ENCODE data around the gene MDM2. TPM values are rescaled to one million over a fixed set of nuclear protein-coding genes. Genes with fewer than 3 reads are reported as not detected.

MDM2 gene
- total RNA-seq, 1 donor from 2014 or later, result 36.0 TPM

DNA sequence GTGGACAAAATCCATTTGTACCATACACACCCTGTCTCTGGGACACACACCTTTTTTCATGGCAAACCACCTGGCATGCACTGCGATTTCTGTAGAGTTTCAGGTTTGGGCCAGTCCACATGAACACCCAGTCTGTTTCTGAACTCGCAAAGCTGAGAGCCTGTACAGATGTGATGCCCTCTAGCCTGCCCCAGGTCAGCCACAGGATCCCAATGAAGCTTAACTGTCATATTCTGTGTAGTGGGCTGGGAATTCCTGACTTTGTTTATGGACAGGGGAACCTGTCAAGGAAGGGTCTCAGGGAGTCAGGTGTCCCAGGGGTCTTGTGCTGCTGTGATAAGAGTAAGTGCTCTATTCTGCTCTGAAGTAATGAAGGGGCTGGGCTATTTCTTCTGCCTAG lies 85.2 kb downstream of the MDM2 start:
- no peaks in the 10 kb centered on the region for H3K9me3 ChIP-seq (replicated peaks)
- no peak for DNase-seq
- intact Hi-C loops (cut with micrococcal nuclease), result no loop called here

DNA sequence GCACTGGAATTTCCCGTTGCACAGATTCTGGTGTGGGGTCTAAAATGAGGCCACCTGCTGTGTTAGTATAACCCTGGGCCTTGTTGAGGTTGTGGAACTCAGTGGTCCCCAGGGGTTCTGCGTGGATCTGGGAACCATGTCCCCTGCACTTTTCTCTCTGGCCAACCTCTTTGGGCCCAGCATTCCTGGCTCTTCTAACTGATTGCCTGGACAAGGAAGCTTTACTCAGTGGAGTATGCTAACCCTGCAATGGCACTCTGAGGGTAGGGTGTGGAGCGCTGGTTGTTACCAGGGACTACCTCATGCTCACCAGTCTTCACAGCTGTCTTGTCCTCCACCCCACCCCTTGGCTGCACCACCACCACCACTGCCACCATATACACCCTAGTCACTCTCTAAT lies 85.8 kb downstream of the MDM2 start:
- DNase-seq, result no peak
- TF ChIP-seq, protein P1, sequence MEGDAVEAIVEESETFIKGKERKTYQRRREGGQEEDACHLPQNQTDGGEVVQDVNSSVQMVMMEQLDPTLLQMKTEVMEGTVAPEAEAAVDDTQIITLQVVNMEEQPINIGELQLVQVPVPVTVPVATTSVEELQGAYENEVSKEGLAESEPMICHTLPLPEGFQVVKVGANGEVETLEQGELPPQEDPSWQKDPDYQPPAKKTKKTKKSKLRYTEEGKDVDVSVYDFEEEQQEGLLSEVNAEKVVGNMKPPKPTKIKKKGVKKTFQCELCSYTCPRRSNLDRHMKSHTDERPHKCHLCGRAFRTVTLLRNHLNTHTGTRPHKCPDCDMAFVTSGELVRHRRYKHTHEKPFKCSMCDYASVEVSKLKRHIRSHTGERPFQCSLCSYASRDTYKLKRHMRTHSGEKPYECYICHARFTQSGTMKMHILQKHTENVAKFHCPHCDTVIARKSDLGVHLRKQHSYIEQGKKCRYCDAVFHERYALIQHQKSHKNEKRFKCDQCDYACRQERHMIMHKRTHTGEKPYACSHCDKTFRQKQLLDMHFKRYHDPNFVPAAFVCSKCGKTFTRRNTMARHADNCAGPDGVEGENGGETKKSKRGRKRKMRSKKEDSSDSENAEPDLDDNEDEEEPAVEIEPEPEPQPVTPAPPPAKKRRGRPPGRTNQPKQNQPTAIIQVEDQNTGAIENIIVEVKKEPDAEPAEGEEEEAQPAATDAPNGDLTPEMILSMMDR (IDR thresholded peaks at IDR 0.05; ENCODE audit: borderline replicate concordance), result no peak
- no peaks in the 10 kb centered on the region for H3K36me3 ChIP-seq
- no peaks in the 10 kb centered on the region for H3K4me1 ChIP-seq
- no peak overlapping the region for H3K4me3 ChIP-seq
- intact Hi-C loops (cut with micrococcal nuclease), result no loop called here
- peak overlapping the region; percentile 48 for H3K27ac ChIP-seq (replicated peaks)
- no peaks in the 10 kb centered on the region for H3K27me3 ChIP-seq (ENCODE audit: low read depth)
- no peaks in the 10 kb centered on the region for H3K9me3 ChIP-seq (replicated peaks)

More for the DNA sequence above, 85.2 kb downstream of the MDM2 start:
- TF ChIP-seq, protein P1 (IDR thresholded peaks at IDR 0.05; ENCODE audit: borderline replicate concordance), result no peak
- Histone ChIP-seq H3K27ac (replicated peaks) (peak overlapping the region; percentile 48), H3K27me3 (ENCODE audit: low read depth) (no peaks in the 10 kb centered on the region), H3K4me1 (no peaks in the 10 kb centered on the region), H3K36me3 (no peaks in the 10 kb centered on the region), H3K4me3 (no peak overlapping the region)

DNA sequence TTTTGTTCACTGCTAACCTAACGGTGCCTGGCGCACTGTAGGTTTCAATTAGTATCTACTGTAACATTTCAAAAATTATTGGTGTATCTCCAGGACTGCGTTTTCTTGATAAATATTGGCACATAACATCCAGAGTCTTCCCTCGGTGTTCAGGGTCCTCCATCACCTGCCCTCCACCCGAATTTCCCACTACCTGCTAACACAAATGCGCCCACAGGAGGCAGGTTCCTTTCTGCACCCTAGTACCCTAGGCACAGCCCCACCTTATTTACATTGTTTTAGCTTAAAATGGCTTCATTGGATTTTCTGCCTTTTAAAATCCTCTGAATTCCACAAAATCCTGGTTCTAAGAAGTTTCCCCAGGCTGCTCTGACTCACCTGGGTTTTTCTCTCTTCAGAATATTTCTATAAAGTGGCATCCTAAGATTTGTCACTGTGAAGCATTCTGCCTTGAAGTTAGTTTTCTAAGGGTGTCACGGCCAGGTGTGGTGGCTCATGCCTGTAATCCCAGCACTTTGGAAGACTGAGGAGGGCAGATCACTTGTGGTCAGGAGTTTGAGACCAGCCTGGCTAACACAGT lies 86.4 kb downstream of the MDM2 start:
- intact Hi-C loops (cut with micrococcal nuclease), result no loop called here
- Histone ChIP-seq H3K4me1 (no peaks in the 10 kb centered on the region), H3K9me3 (replicated peaks) (no peaks in the 10 kb centered on the region), H3K4me3 (no peak overlapping the region), H3K27ac (replicated peaks) (peak overlapping the region; percentile 48), H3K27me3 (ENCODE audit: low read depth) (no peaks in the 10 kb centered on the region), H3K36me3 (no peaks in the 10 kb centered on the region)
- DNase-seq, result no peak
- TF ChIP-seq, protein P1 (IDR thresholded peaks at IDR 0.05; ENCODE audit: borderline replicate concordance), result no peak

DNA sequence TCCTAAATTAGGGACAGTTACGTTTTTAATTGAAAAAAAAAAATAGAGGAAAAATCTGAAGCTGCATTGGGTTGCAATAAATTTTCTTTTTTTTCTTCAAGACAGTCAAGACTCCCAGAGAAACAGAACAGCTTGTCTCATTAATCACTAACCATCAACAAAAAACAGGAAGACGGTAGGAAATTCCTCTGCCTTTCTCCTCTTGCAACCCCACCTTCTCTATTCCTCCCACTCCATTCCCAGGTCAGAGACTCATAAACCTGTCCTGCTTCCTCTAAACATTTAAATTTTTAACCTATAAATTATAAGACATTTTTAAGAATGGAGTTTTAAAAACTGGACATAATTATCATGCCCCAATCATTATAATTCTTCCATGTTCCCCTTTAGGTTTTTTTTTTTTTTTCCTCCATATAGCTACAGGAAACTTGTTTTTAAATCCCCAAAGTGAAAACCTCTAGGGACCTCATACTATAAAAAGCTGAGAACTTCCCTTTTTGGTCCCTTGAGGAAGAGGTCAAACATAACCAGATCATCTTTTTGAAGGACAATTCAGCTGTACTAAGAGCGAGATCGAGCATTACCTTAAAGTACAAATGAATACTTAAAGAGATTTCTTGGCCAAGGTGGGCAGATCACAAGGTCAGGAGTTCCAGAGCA lies 89.0 kb downstream of the MDM2 start:
- Histone ChIP-seq H3K4me1 (no peaks in the 10 kb centered on the region), H3K4me3 (no peak overlapping the region), H3K27ac (replicated peaks) (peak overlapping the region; percentile 64), H3K27me3 (ENCODE audit: low read depth) (no peaks in the 10 kb centered on the region), H3K9me3 (replicated peaks) (no peaks in the 10 kb centered on the region), H3K36me3 (no peaks in the 10 kb centered on the region)
- intact Hi-C loops (cut with micrococcal nuclease), result no loop called here
- TF ChIP-seq, protein P1 (IDR thresholded peaks at IDR 0.05; ENCODE audit: borderline replicate concordance), result no peak
- no peak for DNase-seq

DNA sequence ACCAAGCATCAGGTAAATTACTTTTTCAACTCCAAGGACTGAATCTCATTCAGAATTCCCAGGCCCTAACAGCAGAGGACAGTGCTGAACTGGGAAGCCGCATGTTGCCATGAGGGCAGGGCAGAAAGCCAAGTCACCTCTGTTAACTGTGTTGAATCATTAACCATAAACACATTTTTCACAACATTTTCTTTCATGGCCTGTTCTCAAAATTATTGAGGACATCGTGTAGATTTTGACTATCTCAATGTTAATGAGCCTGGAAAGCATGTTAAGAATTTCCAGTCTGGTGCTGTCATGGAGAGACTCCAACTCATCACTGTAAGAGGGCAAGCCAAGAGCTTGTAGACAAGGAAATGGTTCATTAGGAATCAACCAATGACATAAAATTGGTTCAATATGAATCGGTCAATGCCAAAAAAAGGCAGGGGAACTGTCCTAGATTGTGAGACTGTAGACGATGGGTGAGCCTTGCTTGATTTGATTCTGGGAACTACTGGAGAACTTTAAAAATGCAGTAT lies 91.3 kb downstream of the MDM2 start:
- TF ChIP-seq, protein P1 (IDR thresholded peaks at IDR 0.05; ENCODE audit: borderline replicate concordance), result peak; percentile 44
- Histone ChIP-seq H3K36me3 (no peaks in the 10 kb centered on the region), H3K4me3 (no peak overlapping the region), H3K9me3 (replicated peaks) (no peaks in the 10 kb centered on the region), H3K4me1 (no peaks in the 10 kb centered on the region), H3K27me3 (ENCODE audit: low read depth) (no peaks in the 10 kb centered on the region), H3K27ac (replicated peaks) (peak overlapping the region; percentile 64)
- no peak for DNase-seq
- intact Hi-C loops (cut with micrococcal nuclease), result no loop called here
